ENCODE measurements around the gene HBD.
"Not testable (repeated sequence)": the region's sequence is repeated elsewhere in the genome, so short reads cannot be mapped to it uniquely, and the experiment has no call there.

HBD gene

GRCh38 chr11:5252919-5253265 lies 18.6 kb upstream of the HBD start:
- DNase-seq: no peak

- no peak for DNase-seq
Observed at GRCh38 chr11:5252192-5252918, 18.1 kb upstream of the HBD start.

- no peak for DNase-seq
Observed at GRCh38 chr11:5251746-5252145, 17.5 kb upstream of the HBD start.

- no peak for DNase-seq
Observed at GRCh38 chr11:5250543-5251204, 16.4 kb upstream of the HBD start.

GRCh38 chr11:5249807-5250396 lies 15.6 kb upstream of the HBD start, which contains the start of gene HBG1:
TSS of gene HBG1 (minus strand) at chr11:5249857. CDS start at chr11:5249804, 53 bp downstream.
- not testable (repeated sequence) for DNase-seq

- not testable (repeated sequence) for DNase-seq
Observed at GRCh38 chr11:5248498-5248897, 14.2 kb upstream of the HBD start.

- no peak for DNase-seq
Observed at GRCh38 chr11:5247472-5248192, 13.3 kb upstream of the HBD start.

GRCh38 chr11:5246772-5247471 lies 12.6 kb upstream of the HBD start:
- DNase-seq: no peak

- DNase-seq: no peak
Observed at GRCh38 chr11:5245155-5245554, 10.9 kb upstream of the HBD start.

- no peak for DNase-seq
Observed at GRCh38 chr11:5243816-5244180, 9.5 kb upstream of the HBD start.

- DNase-seq: no peak
Observed at GRCh38 chr11:5242933-5243815, 8.9 kb upstream of the HBD start.

- no peak for DNase-seq
Observed at GRCh38 chr11:5242208-5242607, 7.9 kb upstream of the HBD start.

GRCh38 chr11:5241458-5241857 lies 7.2 kb upstream of the HBD start:
- DNase-seq: no peak

- DNase-seq: no peak
Observed at GRCh38 chr11:5240458-5240857, 6.2 kb upstream of the HBD start.

GRCh38 chr11:5240056-5240455 lies 5.8 kb upstream of the HBD start:
- no peak for DNase-seq

- no peak for DNase-seq
Observed at GRCh38 chr11:5239046-5239445, 4.8 kb upstream of the HBD start.

- no peak for DNase-seq
Observed at GRCh38 chr11:5238486-5238885, 4.2 kb upstream of the HBD start.

GRCh38 chr11:5237420-5237819 lies 3.1 kb upstream of the HBD start:
- no peak for DNase-seq

GRCh38 chr11:5235364-5236095 lies 1.2 kb upstream of the HBD start:
- DNase-seq: no peak

- no peak for DNase-seq
Observed at GRCh38 chr11:5233307-5233706, 976 bp downstream of the HBD start.

- no peak for DNase-seq
Observed at GRCh38 chr11:5232821-5233220, 1.5 kb downstream of the HBD start.

All from eye (tissue), 1 donor.